Left renal cortex interstitium (tissue), 4 donors: ENCODE data around the gene PCDHAC2. TPM values are rescaled to one million over a fixed set of nuclear protein-coding genes. Genes with fewer than 3 reads are reported as not detected.

Source experiments
- DNase-seq, 4 donors: peaks; one replicate each; pipeline ENCODE4 v3.0.0-alpha.2; 2013; ENCODE audit warnings: low read depth in 4 of 4, low spot score in 2 of 4, missing footprints in 1 of 4
- polyA plus RNA-seq, 4 donors: library from polyadenylated mRNA; unstranded; fragments of 120-200 nt; gene quantifications; one replicate each; pipeline ENCODE4 v1.2.1, GENCODE V29; 2013; ENCODE audit not compliant: insufficient read length in 4 of 4

Gene PCDHAC2
- polyA plus RNA-seq, 4 donors = 0.49 to 0.69 (median 0.62) TPM

DNA sequence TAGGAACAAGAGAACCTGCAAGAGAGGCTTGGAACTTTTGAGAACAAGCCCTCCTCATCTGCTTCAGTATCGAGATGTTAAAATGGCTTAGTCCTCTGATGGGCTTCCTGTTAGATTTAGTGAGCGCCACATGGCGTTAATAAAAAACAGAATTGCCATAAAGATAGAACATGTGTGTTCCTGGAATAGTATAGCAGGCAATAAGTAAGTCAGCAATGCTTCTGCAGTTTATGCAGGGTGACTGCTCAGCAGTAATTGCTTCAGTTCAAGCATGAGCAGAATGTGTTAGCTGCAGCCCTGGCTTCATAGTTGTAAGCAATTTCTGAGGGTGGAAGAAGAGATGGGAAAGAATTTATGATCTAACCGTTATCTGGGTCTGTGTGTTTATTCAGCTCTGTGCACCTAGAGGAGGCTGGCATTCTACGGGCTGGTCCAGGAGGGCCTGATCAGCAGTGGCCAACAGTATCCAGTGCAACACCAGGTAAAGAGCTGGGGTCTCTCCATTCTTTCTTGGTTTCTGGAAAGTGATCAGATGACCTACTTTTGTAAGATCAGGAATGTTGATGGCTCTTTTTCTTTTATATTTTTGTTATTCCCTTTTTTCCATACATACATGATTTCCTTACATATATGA is 15.9 kb downstream of the PCDHAC2 start:
- DNase-seq = no peak

GRCh38 chr5:140986117-140986521 is 19.8 kb downstream of the PCDHAC2 start:
- DNase-seq = no peak

- no peak for DNase-seq
Measured at GRCh38 chr5:140988100-140988499, 21.8 kb downstream of the PCDHAC2 start.

DNA sequence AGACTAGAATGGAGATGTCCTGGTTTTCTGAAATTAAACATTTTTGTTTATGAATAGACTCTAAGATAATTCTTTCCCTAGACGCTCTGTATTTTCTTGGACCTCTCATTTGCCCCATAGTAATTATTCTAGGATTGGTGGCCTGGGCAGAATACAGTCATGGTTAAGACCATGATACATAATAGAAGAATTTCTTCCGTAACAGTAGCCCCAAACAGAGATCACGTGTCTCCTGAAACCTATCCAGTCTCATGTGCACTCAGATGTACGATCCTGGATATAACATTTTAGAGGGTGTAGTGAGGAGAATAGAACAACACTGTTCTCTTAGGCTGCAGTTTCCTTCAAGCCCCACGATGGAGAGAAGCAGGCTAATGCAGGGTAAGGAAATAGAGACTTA is 22.3 kb downstream of the PCDHAC2 start:
- no peak for DNase-seq

DNA sequence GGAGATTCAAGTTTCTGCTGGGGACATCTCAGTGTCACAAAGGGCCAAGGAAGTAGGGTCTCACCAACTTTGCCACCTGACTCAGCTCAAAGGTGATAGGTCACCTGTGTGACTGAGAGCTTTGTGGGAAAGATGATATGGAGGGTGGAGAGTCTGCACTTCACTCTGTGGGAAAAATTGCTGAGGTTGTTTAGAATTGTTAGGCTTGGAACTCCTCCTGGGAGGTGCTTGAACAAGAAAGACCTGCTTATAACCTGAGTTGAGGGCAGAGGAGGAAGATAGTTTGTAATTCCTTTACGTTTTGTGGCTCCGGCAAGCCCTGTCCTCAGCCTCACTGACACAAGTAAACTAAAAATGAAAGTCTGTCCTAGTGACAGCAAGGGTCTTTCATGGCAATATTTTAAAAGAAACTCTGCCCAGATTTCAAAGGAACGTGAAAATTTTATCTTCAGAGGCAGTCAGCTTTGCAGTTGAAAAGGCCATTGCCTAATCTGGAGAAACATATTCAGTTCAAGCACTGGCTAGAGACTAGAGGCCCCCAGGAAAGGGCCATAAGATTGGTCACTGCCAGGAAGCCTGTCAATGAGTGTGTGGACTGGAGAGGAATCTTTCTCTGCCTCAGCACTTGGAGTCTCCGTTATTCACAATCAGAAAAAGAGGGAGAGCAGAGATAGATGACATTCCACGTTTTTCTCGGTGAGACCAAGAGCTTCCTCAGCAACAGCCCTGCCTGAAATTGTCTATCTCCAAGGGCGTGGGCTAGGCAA is 23.2 kb downstream of the PCDHAC2 start:
- no peak for DNase-seq

- DNase-seq = no peak
Measured at GRCh38 chr5:140992828-140993227, 26.6 kb downstream of the PCDHAC2 start.

DNA sequence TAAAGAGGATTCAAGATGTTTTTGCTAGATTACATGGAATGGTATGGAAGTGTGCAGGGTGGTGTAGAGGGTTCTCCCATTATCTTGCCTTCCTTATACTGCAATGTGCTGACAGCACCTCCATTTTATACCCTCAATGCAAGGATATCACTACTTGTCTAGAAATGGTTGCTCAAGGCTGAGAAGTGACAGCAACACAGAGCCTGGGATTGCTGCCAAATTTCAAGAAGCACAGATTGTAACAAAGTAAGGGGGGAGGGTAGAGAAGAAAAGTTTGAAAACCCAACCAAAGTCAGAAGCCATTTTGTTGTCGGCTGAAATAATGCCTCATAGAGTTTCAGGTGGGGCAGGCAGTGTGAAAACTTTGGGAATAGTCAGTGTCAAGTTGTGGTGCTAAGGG is 29.8 kb downstream of the PCDHAC2 start:
- no peak for DNase-seq

DNA sequence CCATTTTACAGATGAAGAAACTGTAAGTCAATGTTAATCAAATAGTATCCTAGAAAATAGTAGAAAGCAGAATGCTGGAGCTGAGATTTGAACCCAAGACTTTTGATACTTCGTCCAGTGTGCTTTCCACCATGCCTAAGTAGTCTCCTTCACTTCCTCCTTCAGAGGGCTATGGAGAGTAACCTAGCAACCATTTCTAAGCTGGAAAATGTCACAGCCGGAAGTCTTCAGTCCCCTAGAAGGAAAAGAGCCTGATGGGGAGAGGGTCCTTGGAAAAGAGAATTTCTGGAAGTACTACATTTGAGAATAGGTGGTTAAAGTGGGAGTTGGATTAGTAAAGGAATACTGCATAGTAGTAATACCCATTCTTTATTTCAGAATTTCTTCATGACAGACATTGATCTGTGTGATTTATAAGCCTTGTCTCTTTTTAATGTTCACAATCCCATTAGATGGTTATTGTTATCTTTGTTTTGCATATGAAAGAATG is 32.7 kb downstream of the PCDHAC2 start:
- DNase-seq = no peak

- DNase-seq = no peak
Measured at GRCh38 chr5:141001446-141001843, 35.2 kb downstream of the PCDHAC2 start.

DNA sequence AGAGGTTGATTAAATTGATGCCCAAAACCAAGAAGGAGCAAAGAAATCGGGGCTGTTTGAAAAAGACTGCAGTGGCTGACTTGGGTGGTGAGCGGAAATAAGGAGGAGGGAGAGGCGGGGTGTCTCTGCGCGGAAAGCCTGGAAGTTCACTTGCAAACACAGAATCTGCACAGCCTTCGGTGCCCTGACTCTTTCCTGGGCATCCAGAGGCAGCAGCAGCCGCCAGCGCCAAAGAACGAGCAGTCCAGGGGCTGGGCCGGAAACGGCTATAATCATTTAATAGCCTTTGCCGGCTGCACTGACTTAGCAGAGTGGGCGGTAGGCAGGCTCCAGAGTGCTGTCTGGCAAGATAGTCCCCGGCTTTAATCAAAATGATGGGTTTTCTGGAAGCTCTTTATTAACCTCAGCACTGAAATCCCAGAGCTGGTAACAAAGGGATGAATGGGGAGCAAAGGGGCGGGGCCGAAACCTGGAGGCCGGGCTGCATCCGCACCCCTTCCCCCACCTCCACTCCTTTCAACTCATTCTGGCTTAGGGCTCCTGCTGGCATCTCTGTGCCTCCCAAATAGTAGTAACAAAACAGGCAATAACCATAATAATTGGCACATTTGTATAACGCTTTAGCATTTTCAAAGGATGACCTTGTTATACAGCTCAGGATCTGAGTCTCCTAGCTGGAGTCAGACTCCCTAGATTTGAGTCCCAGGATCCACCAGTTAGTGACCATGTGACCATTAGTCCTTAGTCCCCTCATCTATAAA is 35.7 kb downstream of the PCDHAC2 start:
- no peak for DNase-seq

- DNase-seq = no peak
Measured at GRCh38 chr5:141002605-141002965, 36.3 kb downstream of the PCDHAC2 start.

- DNase-seq = no peak
Measured at GRCh38 chr5:141003031-141003430, 36.8 kb downstream of the PCDHAC2 start.

DNA sequence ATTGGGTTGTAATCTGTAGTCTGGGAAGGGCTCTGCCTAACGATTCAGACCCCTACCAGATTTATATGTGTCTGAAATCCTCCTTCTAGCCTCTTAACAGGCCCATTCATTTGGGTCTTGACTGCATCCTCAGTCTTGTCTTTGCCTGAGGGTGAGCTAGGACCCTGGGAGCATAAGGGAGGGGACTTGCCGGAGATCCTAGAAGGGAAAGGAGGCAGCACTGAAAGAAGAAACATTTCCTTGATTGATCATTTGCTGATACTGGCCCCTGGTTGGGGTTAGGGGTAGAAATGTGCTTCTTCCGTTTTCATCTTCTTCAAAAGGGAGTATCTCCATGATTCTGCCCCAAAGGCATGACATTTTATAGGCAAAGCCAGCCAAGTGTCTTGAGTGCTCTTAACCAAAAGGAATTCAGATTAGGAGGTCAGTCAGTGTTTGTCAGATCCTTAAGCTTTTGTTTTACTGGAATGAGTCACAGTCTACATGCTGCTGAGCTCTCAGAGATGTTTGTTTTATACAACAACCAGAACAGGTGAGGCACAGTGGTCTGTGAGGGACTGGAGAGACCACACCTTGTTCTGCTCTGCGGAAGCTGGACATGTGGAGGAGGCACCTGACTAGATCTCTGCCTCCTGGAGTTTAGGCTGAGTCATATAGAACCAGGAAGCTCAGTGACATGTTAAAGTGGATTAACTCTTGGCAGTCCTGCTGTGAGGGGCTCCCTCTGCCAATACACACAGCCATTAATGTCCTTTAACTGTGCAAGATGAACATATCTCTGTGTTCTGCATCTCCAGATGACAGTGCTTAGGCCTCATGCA is 37.7 kb downstream of the PCDHAC2 start:
- no peak for DNase-seq

DNA sequence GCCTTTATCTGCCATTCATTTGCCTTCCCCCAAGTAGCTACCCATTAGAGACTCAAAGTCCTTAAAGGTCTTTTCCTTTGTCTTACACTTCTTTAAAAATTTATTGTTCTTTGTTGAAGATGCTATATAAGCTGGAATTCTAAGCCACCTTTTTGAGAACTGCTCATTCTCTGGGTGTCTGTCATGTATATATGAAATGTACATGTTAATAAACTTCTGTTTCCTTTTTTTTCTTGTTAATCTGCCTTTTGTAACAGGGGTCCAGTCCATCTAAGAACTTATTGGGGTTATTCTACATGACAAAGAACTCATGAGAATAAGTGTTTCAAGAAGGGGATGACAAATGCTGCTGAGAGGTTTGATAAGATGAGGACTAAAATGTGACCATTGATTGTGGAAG is 41.5 kb downstream of the PCDHAC2 start:
- no peak for DNase-seq

GRCh38 chr5:141010047-141010793 is 43.9 kb downstream of the PCDHAC2 start:
- no peak for DNase-seq

GRCh38 chr5:141017943-141018342 is 51.7 kb downstream of the PCDHAC2 start:
- no peak for DNase-seq
